HG03064 (cell line): ENCODE measurements around the gene MND1.
"Not testable (repeated sequence)": the region's sequence is repeated elsewhere in the genome, so short reads cannot be mapped to it uniquely, and the experiment has no call there.

Experiments used
- ATAC-seq: cut with Tn5 transposase; IDR thresholded peaks from one replicate; pipeline ENCODE4 v1.9.1; 2021; ENCODE audit warnings: low read depth; ENCODE audit not compliant: unreplicated experiment

The MND1 gene

DNA sequence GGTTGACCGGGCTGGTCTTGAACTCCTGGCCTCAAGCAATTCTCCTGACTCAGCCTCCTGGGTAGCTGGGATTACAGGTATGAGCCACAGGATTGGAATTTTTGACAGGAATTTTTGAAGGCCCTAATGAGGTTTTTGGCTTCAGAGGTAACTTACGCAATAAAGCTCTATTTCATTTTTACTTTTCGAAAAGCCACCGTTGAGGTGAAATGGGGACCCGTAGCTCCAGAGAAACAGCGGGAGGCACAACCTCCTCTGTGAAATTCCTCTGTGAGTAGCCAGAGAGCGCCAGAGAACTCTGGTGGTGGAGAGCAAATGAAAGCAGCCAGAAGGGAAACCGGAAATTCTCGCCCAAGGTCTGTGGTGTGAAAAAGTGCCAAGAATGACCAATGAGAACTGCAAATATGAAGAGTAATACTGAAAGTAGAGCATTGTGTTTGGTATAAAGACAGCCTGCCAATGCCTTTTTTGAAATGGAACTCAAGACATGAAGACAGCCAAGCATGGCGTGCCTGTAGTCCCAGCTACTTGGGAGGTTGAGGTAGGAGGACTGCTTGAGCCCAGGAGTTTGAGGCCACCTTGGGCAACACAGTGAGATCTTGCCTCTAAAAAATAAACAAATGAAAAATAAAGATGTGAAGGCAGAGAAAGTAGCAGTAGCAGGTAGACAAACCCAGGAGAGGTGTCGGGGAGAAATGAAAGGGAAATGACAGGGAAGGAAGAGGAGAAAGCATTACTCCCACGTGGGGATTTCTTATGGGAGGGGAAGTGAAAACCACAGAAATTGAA lies 88.7 kb downstream of the MND1 start:
- peak; percentile 86 for ATAC-seq

DNA sequence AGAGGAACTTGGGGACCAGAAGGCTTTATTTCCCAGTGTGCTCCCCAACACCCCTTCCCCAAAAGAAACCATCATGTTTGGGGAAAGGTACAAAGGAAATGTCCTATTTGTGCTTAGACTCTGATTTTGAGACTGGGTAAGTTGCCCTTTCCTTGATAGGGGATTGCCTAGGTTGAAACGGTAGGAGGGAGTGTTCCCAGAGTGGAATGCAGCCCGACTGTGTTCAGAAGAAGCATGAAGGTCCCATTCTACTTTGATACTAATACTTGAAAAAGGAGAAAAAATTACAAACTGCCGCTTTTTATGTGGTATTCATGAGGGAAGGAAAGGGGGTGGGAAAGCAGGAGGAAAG lies 89.2 kb downstream of the MND1 start:
- ATAC-seq = peak; percentile 14

DNA sequence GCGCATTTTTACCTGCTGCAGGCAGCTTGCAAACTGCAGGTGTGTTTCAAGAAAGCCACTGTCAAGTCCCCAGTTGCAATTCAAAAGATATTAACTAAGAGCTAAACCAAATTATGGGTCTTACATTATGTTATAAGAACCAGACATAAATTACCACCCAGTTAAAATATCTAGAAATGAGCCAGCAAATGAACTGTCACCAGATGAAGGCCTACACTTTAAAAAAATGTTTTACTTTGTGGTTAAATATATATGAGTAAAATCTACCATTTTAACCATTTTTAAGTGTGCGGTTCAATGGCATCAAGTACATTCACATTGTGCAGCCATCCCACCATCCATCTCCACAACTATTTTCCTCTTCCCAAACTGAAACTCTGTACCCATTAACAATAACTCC lies 89.7 kb downstream of the MND1 start:
- no peak for ATAC-seq

DNA sequence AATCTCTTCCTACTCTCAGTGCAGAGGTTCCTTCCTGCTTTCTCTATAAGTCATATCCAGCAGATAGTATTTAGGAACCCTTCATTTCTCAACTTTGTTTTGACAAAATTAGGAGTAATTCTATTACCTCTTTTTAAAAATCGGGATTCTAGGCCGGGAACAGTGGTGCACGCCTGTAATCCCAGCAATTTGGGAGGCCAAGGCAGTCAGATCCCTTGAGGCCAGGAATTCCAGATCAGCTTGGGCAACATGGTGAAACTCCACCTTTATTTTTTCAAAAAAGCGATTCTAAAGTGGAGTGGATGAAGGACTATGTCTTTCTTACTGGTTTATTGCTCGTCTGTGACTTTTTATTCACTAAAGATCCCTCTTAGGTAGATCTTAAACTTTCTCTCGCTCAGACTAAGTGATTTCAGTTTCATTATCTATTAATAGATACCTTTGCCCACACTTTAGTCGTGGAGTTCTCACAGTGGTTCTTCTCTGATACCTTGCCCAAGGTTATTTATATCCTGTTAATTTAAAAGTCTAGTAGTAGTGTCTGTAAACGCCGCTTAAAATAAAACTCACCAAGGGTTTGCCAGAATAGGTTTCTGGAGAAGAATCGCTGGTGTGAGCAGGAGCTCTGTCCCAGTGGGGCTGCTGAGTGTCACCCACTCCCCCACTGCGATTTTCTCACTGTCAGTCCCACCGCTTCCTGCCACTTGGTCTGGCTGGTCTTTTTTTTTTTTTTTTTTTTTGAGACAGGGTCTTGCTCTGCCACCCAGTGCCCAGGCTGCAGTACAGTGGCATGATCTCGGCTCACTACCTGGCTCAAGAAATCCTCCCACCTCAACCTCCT lies 94.6 kb downstream of the MND1 start:
- ATAC-seq = peak; percentile 75

DNA sequence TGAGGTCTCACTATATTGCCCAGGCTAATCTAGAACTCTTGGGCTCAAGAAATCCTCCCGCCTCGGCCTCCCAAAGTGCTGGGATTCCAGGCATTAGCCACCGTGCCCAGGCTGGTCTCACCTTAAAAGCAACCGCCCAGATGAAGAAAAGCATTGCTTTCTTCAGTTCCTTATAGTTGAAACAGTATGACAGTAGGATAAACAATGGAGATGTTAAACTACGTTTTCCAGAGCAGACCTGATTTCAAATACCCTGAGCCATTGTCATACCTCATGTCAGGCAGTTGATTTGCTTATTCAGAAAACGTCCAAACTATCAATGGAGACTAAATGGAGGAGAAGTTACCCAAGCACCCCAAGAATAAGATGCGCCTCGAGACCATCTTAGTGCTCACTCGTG lies 95.3 kb downstream of the MND1 start:
- ATAC-seq = no peak

DNA sequence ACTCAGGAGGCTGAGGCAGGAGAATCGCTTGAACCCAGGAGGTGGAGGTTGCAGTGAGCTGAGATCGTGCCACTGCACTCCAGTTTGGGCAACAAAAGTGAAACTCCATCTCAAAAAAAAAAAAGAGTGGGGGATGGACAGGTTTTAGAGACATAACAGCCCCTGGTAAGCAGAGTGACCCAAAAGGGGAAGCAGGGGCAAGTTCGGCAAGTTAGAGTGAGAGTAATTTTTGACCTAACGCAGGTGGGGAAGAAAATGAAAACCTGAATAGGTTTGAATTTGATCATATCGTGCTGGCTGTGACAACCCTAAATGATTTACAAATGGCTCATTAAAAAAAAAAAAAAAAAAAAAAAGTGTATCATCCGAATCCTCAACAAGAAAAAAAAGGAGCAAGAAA lies 96.0 kb downstream of the MND1 start:
- ATAC-seq = no peak

DNA sequence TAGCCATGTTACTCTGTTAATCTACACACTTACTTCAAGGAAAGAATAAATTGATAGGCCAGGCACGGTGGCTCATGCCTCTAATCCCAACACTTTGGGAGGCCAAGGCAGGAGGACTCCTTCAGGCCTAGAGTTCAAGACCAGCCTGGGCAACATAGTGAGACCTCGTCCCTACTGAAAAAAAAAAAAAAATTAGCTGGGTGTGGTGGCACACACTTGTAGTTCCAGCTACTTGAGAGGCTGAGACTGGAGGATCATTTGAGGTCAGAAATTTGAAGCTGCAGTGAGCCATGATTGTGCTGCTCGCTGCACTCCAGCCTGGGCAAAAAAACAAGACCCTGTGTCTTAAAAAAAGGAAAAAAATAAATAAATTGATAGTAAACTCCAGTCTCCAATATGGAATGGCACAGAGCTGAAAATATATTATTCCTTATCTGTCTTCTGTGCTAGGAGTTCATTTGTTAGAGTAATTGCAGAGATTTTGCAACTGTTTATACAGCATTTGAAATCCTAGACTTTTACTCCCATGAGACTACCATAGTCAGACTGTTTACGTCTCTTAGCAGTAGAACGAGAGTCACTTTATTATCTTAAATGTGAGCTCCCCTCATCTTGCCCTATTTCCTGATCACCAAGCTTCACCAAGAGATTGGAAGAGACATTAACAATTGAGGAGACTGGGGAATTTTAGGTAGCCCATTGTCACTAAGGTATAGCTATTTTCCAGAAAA lies 102.9 kb downstream of the MND1 start:
- no peak for ATAC-seq

DNA sequence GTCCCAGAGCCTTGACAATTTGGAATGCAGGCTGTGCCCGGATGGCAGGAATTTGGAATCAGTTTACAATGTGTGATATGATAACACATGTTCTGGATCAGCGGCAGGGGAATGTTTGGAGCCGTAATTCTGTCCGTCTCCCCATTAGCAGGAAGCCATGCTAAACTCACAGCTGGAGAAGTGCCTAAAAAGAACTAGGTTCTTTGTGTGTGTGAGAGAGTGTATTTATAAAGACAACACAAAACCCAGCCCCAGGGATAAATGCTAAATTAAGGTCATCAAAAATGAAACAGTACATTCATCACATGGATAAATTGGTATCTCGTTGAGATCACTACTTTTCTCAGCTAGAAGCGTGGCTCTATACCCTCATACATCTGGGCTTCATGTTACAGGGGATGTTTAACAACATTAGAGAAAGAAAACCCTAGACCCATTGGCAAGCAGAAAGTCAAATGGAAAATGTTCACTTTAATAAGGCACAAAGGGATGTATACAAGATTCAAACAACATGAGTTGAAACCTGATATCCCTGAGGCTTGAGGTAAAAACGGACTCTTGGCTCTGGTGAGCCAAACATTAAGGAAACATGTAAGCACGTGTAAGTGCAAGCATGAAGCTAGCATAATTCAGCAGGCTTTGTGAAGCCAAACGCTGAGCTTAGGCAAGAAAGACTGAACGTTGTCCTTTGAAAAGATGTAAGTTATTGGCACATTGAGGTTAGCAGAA lies 103.7 kb downstream of the MND1 start:
- ATAC-seq = no peak

DNA sequence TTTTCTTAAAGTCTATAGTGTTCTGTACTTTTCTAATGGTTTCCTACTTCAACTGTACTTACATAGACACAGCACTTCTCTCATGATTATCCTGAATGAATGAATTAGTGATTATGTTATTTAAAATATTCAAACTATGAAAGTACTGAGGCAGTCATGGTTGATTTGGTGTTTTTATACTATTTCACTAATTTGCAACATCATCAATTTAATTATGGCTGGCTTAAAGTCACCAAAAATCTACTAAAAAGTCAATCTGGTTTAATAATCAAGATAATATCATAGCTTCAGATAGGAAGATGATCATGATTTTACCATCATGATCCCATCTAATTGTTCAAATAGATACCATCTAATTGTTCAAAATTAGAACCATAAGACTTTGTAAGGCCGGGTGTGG lies 104.8 kb downstream of the MND1 start:
- no peak for ATAC-seq

DNA sequence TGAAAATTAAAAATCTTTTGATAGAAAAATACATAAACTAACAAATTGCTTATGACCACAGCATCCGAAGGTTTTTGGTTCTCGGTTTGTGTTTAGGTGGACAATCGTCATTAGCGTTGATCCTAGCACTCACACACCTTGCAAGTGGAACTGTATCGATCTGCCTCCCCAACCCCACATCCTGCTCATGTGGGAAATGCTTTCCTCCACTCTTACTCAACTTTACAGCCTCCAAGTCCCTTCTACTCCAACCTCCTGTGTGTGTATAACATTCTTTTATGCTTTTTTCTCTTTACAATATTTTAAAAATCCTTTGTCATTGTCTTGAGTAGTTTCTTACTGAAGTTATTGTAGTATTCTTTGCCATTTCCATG lies 106.0 kb downstream of the MND1 start:
- peak; percentile 43 for ATAC-seq

DNA sequence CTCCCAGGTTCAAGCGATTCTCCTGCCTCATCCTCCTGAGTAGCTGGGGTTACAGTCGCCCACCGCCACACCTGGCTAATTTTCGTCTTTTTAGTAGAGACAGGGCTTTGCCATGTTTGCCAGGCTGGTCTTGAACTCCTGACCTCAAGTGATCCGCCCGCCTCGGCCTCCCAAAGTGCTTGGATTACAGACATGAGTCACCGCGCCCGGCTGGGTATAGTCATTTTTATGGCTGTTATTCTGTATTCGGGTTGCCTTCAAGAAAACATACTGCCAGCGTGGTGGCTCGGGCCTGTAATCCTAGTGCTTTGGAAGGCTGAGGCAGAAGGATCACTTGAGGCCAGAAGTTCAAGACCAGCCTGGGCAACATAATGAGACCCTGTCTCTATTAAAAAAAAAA lies 106.7 kb downstream of the MND1 start:
- ATAC-seq = not testable (repeated sequence)

DNA sequence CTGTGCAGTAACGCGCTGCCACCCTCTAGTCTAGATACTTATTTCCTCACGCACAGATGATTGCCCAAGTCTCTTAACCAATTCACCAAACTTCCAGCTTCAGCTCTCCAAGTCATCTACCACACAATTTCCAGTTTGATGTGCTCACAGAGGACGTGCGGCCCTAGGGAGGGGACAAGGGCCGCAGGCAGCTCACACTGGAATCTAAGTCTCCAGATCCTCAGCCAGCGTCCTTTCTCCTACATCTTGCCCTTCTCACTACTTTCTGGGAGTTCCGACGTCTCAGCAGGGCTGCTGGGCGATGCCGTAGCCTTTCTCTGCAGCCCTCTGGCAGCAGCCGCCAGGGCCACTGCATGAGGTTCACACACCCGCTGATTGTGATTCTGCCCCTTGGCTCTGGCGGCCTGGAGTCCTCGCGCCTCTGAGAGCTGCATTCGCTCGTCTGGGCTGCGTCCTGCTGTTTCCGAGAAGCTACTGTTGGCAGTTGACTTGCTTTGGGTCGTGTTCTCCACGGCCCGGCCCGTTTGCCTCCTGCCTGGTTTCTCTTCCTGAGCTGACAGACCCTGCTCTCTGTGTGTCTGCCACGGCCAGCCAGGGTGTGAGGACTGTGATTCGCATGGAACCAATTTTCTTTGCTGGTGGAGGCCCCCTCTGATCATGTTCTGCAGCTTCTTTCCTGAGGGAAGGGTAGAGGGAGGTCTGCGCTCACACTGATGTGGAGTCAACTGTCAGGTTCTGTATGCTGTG lies 107.6 kb downstream of the MND1 start:
- no peak for ATAC-seq

DNA sequence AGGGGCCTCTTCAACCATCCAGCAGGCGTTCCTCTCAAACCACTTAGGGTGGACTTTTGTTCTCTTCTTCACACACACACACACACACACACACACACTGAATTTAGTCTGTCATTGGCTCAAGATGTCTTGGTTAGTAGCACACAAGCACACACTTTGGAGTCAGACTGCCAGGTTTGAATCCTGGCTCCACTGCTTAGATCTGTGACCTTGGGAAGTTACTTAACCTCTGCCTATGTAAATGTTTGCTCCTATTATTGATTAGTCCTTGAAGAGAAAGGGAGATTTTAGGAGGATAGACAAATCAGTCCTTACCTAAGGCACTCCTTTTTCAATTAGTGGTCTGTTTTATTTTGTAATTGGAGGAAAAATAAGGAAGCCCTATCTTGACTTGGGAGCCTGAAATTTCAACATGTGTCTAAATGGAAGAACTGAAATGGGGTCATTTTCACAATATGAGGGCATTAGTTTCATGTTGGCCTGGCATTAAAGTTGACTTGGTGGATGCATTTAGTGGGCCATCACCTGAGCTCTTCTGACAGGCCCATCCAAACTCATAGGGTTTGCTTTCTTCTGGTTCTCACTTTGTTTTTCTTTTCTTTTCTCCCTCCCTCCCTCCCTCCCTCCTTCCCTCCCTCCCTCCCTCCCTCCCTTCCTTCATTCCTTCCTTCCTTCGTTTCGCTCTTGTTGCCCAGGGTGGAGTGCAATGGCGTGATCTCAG lies 108.3 kb downstream of the MND1 start:
- ATAC-seq = no peak

DNA sequence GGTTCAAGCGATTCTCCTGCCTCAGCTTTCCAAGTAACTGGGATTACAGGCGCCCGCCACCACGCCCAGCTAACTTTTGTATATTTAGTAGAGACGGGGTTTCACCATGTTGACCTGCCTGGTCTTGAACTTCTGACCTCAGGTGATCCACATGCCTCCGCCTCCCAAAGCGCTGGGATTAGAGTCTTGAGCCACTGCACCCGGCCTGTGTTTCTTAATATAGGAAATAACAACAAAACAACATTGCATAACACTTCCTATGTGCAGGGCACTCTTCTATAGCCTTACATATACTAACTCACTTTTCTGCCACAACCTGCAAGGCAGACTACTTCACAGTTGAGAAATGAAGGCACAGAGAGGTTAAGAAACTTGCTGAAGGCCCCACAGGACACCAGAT lies 108.9 kb downstream of the MND1 start:
- no peak for ATAC-seq

DNA sequence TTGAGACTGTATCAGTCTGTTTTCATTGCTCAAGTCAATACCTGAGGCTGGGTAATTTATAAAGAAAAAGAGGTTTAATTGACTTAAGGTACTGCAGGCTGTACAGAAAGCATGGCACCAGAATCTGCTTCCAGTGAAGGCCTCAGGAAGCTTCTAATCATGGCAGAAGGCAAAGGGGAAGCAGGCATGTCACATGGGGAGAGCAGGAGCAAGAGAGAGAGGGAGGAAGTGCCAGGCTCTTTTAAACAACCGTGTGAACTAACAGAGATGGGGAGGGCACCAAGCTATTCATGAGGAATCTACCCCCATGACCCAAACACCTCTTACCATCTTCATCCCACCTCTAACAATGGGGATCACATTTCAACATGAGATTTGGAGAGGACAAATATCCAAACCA lies 114.5 kb downstream of the MND1 start:
- ATAC-seq = no peak

DNA sequence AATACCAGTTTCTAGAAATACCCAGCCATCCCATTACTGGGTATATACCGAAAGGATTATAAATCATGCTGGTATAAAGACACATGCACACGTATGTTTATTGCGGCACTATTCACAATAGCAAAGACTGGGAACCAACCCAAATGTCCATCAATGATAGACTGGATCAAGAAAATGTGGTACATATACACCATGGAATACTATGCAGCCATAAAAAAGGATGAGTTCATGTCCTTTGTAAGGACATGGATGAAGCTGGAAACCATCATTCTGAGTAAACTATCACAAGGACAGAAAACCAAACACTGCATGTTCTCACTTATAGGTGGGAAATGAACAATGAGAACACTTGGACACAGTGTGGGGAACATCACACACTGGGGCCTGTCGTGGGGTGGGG lies 117.1 kb downstream of the MND1 start:
- ATAC-seq = not testable (repeated sequence)

DNA sequence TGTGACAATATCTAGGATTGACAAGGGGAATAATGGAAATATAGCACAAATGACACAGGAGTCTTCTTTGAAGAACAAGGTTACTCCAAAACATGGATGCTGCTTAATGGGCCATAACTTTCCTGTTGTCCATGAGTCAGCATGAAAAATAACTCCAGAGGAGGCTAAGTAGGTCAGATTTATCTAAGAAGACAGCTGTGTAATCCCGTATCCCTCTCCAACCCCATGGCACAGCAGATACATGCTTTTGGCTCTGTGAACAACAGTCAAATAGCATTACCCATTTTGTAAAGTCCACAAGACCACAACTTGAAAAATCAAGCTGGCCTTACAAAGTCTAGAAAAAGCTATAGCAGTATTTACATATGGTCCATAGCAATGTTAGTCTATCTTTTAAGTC lies 119.6 kb downstream of the MND1 start:
- no peak for ATAC-seq
